HG03457 (cell line): ENCODE data around the gene SCP2.

ENCODE experiments used
- ATAC-seq: cut with Tn5 transposase; IDR thresholded peaks from one replicate; pipeline ENCODE4 v1.9.1; 2021; ENCODE audit warnings: moderate number of reproducible peaks; ENCODE audit not compliant: unreplicated experiment

The SCP2 gene

GRCh38 chr1:53066488-53066887, 139.4 kb downstream of the SCP2 start:
- no peak for ATAC-seq

GRCh38 chr1:53066891-53067738, 140.0 kb downstream of the SCP2 start:
- no peak for ATAC-seq

GRCh38 chr1:53067886-53068285, 140.8 kb downstream of the SCP2 start:
- ATAC-seq = no peak

- no peak for ATAC-seq
These were observed 141.4 kb downstream of the SCP2 start for GRCh38 chr1:53068314-53069099.

GRCh38 chr1:53069265-53069662, 142.2 kb downstream of the SCP2 start:
- no peak for ATAC-seq

GRCh38 chr1:53069663-53070327, 142.7 kb downstream of the SCP2 start:
- ATAC-seq = no peak

GRCh38 chr1:53070621-53071020, 143.5 kb downstream of the SCP2 start:
- no peak for ATAC-seq

GRCh38 chr1:53071167-53071865, 144.2 kb downstream of the SCP2 start:
- ATAC-seq = no peak

- no peak for ATAC-seq
These were observed 144.8 kb downstream of the SCP2 start for GRCh38 chr1:53071915-53072314.

GRCh38 chr1:53073287-53073686, 146.2 kb downstream of the SCP2 start:
- ATAC-seq = no peak

- ATAC-seq = no peak
These were observed 146.8 kb downstream of the SCP2 start for GRCh38 chr1:53073868-53074311.

GRCh38 chr1:53074313-53075154, 147.5 kb downstream of the SCP2 start:
- no peak for ATAC-seq

GRCh38 chr1:53075206-53075605, 148.1 kb downstream of the SCP2 start:
- no peak for ATAC-seq

GRCh38 chr1:53075761-53076163, 148.7 kb downstream of the SCP2 start:
- ATAC-seq = no peak

GRCh38 chr1:53076165-53076564, 149.1 kb downstream of the SCP2 start:
- no peak for ATAC-seq

- ATAC-seq = no peak
These were observed 149.9 kb downstream of the SCP2 start for GRCh38 chr1:53076721-53077598.

- ATAC-seq = no peak
These were observed 150.5 kb downstream of the SCP2 start for GRCh38 chr1:53077599-53077965.

- ATAC-seq = no peak
These were observed 151.4 kb downstream of the SCP2 start for GRCh38 chr1:53078333-53079101.
